HG03045 (cell line): Measurements from ENCODE around the gene ZFP36L1.
A peak's percentile ranks its signal among the peaks of the same experiment; 100 is the strongest.

ENCODE experiments used
- ATAC-seq: cut with Tn5 transposase; IDR thresholded peaks from one replicate; pipeline ENCODE4 v1.9.1; 2021; ENCODE audit warnings: mild to moderate bottlenecking, moderate library complexity; ENCODE audit not compliant: unreplicated experiment

Gene ZFP36L1

DNA sequence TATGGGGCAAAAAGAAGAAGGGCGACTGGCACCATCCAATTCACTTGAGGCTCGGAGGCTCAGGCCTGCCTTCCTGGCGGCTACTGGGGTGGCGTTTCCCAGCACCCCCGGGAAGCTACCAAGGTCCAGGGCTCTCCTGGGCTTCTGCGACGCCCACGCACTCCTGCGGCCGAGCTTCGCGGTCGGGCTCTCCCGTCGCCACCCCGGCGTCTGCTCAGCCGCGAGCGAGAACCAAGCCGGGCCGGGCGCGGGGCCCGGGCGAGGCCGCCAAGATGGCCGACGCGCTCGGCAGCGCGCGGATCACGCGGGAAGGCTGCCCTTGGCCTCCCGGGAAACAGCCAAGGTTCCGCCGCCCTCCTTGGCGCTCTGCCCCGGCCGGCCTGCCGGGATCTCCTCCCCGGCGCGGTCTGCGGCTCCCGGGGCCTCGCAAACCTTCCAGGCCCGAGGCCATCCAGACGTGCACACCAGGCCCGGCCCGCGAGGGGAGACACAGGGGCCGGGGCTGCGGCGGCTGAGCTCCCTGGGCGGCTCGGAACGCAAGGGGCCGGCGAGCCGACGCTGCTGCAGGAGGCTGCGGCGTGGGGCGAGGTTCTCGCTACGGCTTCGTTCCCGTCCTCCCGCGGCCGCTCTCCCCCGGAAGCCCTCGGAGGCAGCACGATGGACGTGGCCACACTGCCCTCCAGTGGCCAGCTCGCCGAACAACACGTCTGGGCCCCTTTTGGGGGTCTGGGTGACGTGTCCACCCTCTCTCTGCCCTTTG lies 23.5 kb upstream of the ZFP36L1 start:
- ATAC-seq: peak; percentile 51

DNA sequence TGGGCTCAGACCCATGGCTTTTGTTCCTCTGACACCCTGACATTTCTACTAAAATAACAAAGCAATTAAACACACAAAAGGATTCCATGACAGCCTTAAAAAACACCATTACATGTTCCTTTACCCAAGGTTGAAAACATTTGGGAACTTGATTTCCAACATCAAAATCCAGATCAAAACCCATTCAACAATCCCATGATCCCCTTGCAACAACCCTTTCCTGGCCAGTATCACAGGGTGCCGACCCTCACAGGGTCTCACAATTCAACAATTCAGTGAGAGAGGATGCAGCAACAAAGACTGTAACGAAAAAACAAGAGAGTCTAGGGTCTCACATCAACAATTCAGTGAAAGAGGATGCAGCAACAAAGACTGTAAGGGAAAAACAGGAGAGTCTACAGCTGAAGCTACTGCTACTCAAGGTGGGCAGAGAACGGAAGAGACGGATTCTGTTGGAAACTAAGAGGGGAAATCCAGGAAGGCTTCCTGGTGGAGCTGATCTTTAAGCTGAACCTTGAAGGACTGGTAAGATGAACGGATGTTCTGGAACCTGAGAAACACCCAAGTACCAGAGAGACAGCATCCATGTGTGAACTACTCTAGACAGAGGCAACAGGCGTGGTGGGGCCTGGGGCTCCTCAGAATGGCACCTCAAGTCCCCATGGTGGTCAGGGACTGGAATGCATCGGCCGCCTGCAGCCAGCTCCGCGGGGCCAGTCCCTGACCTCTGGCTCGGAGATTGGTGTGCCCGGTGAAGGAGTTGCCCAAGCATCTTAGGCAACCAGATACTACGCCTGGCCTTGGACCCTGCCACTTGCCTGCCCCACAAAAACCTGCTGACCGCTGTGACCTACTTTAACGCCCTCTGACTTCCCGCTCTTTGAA lies 22.7 kb upstream of the ZFP36L1 start:
- no peak for ATAC-seq

DNA sequence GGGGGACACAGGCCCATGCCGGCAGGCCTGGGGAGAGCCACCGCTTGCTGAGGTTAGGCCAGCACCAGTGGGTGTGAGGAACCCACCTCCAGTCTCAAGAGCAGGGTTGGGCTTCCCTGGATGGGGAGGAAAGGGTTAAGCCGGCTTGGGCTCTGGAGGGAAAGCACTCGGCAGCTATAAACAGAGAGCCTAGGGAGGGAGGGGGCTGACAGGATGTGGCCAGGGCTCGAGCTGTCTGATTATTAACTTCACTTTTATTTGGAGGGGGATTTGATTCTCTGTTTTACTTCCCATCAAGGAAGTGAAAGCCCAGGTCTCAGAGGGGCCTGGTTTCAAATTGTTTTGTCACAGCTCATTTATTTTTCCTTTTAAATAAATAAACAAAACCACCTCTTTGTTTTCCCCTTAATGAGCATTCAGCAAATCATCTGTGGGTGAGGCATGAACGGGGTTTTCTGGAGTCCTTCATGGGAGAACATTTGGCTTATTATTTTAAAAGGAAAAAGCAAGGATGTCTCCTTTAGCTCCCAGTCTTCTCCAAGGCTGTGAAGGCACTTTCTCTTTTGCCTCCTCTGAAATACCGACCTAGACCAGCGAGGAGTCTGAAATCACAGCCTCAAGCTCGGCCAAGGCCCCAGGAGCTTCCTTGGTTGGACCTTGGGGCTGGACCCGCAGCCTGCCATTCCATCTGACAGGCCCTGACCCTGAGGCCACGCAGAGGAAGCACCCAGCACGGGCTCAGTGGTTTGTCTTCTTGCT lies 21.9 kb upstream of the ZFP36L1 start:
- ATAC-seq: no peak

DNA sequence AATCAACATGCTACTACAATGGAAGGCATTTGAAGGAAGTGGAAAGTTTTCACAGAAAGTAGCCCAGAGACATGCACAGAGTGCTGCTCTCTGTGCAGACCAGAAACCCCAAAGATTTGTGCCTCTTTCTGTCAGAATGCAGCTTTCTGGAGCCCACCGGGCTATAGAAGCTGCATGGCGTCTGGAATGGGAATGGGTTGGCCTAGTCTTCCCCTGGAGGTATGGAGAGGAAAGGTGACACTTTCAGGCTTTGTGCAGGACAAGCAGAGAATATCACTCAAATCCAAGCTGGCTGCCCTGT lies 21.3 kb upstream of the ZFP36L1 start:
- no peak for ATAC-seq

DNA sequence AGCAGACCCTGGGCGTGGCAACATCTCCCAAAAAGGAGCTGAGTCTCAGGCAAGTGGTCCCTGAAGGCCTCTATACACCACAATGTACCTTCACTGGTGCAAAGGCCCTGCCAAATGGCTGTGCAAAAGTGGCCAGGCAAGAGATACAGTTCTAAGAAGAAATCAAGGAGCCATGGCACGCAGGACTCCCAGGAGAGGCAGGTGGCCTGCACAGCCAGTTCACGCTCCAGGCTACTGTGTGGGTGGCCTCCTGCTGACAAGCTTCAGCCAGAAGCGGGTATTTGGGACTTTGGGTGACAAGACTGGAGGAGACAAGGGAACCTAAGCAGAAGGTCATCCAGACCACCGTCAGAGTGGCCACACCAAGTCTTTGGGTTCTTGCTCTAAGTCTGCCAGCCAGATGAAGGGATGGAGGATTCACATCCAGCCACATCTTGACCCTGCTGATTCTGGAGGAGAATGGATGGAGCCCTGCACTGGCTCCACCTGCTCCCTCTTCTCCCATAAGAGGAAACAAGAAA lies 20.5 kb upstream of the ZFP36L1 start:
- ATAC-seq: no peak

DNA sequence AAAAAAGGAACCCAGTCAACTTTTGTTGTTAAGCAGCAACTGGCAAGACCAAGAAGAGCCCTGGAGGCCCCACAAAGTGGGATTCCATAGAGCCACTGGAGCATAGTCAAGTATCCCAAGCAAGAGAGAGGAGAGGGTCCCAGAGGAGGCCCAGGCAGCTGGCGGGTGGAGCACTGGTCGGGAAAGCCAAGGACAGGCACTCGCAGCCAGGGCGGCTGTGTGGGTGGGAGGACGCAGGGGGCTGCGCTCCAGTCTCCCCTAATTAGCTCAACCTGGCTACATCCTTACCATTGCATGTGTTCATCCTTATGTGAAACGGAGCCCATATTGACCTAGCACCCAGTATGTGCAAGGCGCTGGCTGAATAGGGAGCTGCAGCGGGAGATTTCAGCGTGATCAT lies 18.3 kb upstream of the ZFP36L1 start:
- ATAC-seq: no peak

DNA sequence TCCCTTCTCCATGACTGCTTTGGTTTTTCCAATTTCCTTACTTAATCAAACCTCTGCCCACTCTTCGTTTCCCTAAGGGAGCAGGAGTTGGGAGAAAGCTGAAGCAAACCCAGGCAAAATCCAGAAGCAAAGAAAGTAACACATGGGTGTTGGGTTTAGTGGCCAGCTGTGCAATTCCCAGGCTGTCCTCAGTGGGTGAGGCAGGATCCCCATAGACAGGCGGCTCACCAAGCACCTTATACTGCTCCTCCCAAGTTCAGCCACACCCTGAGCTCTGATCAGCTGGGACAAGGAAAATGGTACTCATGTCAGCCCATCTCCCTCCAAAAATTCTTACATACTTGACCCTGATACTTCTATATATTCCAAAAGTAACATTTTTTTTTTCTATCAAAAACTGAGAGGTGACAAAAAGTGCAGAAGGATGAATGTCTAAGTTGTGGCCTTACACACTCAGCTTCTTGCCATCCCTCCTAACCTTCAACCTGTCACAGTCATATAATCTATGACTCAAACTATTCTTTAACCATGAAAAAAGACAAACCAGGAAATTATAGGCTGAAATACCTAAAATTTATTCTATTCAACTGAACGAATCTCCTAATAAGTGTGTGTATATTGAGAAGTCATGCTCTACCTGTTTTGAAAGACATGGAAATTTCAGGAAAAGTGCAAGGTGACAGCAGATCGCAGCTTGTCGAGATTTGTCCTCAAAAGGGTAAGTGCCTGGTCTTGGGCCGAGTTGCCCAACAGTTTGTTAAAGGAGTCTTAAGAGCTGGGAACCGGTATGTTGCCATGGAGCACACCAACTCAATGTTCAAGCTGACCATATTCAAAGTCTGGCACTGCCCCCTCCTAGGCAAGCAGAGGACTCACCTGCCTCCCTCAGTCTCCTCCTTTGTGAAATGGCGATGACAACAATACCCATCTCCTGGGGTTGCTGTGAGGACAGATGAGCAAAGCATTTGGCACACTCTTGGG lies 17.6 kb upstream of the ZFP36L1 start:
- no peak for ATAC-seq

DNA sequence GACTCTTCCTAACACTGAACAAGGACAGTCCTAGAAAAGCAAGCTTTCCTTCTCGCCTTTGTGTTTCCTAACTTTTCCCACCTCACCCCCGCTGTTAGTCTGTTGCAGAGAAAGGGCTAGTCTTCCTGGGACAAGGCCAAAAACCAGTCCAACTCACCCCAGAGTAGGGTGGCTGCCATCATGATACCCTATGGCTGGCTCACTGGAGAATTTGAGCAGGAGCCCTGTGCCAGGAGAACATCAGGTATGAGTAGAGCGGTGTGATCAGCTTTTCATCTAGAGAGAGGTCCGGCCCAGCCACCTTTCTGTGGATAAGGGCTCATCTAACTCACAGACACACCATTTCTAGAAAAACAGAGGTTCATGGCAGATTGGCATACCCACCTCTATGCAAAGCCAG lies 16.7 kb upstream of the ZFP36L1 start:
- no peak for ATAC-seq

DNA sequence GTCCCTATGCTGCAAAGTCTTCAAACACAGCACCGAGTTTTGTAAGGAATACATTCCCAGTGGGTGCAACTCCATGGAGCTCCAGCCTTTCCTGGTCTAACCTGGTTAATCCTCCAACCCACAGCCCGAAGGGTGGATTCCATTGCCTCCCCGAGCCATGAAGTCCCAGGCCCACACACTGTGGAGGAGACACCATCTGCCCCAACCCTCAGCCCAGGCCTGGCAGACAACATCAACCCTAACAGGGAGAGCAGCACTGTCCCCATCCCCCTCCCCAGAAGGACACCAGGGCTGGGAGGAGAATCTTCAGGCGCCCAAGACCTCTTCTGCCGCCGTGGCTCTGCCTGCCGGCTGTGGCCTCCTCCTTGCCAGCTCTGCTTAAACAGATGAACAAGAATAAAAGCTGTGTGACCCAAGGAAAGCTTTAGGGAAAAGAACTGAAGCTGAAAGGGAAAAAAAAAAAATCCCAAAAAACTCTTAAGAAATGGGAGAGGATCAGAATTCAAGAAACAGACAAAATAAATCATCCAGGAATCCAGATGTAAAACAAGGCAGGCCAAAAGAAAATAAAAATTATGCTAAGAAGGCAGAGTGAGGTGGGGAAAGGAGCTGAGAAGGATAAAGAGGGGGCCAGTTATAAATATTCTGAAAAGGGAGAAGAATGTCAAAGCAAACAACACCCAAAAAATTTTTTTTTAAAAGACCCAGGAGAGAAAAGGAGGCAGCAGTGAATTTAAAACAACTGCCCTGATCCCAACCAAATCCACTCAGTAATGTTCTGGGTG lies 16.0 kb upstream of the ZFP36L1 start:
- no peak for ATAC-seq

DNA sequence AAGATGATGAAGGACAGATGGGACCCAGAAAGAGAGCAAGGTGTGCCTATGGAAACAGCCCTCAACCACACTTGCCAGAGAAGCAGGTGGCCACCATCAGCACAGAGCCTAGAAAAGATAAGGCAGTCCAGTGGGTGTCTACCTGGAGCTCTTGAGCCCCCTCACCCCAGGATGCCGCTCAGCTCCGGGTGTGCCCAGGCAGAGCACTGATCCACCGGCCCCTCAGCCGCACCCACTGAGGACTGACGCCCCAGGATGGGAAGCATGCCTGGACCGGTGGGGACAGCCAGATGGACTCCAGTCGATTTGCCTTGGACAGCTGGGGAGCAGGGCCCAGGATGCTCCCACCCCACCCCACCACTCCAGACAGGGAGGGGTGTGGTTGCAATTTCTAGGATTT lies 15.1 kb upstream of the ZFP36L1 start:
- no peak for ATAC-seq

DNA sequence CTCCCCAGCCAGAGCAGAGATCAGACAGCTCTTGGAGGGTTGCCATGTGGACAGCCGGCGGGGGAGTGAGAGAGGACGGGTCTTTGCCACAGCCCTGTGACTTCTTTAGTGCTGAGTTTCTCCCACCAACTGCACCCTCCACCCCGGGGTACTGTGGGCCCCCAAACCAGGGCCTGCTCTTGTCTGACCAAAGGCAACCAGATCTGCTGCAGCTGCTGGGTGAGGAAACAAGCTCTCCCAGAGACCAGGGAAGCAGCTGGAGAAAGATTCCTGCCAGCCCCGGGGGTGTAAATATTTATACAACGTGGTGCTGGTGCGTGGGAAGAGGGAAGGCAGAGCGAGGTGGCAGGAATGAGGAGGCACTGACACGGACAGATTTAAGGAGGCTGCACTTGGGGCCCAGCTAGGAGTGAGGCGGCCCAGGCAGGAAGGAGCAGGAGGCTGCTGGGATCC lies 14.3 kb upstream of the ZFP36L1 start:
- no peak for ATAC-seq

DNA sequence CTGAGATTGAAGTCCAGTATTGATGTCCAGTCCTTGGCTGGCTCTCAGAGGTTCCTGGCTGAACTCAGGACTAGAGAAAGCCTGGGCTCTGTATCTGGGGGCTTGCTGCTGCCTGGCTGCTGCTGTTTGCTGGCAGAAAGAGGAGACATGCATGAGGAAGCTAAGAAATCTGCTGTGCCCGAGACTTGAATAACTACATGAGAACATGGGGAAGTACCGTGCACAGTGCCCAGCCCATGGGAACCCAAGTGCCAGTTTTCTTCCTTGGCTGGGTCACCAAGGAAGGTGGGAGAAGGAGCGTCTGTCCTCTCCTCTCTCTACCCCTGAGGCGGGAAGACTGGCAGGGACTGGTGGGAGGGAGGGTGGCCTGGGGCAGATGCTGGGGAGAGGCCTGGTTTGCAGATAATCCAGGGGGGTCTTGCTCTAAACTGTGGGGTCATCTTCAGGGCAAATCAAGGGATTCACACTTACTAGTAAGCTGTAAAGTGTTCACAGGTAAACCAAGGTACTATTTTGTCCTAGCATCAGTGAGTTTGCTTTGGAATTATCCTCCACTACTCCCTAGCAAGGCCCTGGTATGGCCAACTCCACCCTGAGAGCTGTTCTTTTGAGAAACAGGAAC lies 13.8 kb upstream of the ZFP36L1 start:
- no peak for ATAC-seq

DNA sequence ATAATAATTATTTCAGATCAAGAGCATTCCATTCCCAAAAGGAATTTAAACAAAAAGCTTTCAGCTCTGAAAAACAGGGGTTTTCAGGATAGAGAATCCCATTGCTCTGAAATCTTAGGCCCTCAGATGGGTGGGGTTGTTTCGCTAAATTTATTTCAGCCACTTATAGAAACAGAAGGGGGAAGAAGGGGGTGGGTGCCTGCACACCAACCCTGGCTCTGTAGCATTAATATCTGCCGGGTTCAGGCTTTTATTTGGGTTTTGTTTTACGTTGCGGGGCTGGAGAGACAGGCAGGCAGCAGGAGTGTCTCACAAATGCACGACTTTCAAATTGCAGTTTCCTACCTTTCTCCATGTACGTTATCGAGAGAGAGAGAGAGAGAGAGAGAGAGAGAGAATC lies 12.5 kb upstream of the ZFP36L1 start:
- no peak for ATAC-seq

DNA sequence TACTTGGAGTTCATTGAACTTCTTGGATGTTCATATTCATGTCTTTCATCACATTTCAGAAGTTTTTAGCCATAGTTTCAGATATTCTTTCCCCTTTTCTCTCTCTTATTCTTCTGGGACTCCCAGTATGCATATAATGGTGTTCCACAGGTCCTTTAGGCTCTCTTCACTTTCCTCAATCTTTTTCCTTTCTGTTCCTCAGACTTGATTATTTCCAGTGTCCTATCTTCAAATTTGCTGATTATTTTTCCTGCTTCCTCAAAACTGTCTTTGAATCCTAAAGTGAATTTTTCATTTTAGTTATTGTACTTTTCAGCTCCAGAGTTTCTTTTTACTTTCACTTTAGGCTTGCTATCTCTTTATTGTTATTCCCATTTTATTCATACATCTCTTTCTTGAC lies 8.8 kb upstream of the ZFP36L1 start:
- ATAC-seq: no peak

DNA sequence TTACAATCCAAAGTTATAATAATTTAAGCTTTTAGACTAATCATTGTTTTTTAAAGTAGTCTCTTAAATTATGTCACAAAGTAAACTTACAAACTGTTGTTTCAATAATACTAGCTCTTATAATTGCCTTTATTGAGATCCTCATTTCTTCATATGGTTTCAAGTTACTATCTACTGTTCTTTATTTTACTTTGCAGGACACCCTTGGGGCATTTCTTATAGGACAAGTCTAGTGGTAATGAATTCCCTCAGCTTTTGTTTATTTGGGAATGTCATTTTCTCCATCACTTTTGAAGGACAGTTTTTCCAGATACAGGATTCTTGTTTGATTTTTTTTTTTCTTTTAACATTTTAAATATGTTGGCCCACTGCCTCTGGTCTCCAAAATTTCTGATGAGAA lies 8.1 kb upstream of the ZFP36L1 start:
- ATAC-seq: no peak

DNA sequence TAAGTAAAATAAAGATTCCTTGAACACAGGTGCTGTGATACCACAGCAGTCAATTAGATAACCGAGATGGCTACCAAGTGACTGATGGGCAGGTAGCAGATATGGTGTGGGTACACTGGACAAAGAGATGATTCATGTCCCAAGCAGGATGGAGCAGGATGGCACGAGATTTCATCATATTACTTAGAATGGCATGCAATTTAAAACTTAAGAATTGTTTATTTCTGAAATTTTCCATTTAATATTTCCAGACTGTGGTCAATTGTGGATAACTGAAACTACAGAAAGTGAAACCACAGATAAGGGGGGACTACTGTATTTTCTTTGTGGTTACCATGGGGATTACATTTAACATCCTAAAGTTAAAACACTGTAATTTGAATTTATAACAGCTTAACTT lies 7.5 kb upstream of the ZFP36L1 start:
- ATAC-seq: no peak

DNA sequence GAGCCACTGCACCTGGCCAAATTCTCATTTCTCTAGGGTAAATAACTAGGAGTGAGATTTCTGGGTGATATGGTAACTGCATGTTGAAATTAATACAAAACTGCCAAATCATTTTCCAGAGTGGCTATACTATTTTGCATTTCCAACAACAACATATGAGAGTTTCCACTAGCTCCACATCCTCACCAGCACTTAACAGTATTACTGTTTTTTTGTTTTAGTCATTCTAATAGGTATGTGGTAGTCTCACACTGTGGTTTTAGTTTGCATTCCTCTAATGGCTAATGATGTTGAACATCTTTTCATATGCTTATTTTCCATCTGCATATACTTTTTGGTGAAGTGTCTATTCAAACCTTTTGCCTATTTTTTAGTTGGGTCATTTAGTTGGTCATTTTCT lies 5.8 kb upstream of the ZFP36L1 start:
- ATAC-seq: no peak

DNA sequence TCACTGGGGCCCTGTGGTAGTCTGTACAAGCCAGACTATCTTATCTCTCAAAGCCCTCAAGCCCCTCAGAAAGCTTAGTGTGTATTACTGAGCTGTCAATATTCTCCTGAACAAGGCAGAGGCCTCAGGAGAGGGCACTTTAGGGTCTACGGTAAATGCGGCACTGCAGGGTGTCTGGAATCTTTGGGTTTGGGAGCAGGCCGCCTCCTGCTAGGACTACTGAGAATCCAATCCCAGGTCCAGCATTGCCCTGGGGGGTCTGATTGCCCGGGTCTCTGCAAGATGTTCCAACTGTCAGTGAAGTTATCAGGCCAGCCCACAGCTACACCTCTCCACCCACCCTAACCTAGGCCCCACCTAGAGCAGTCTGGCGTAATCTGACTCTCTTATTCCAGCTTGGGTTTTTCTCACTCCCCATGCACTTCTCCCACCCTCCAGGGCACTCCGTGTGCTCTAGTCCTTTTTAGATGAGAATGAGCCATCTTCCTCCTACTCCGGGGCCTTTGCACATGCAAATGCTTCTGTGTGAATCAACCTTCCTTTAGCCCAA lies 4.3 kb upstream of the ZFP36L1 start:
- ATAC-seq: no peak
